Fibroblast of lung (primary cell): Measurements from ENCODE around the gene RPL18A. TPM values are rescaled to one million over a fixed set of nuclear protein-coding genes. Genes with fewer than 3 reads are reported as not detected.
A peak's percentile ranks its signal among the peaks of the same experiment; 100 is the strongest.

Experiments
- DNase-seq, 2 donors: peaks; one replicate each; pipeline versions ENCODE4 v3.0.0 to v3.0.0-alpha.2; 2010; ENCODE audit warnings: low read depth in 2 of 2
- H2AFZ ChIP-seq: 2 replicates; pipeline ENCODE4 v1.5.1; 2012; ENCODE audit warnings: low read length, control low read depth, inconsistent platforms
- H3K27ac ChIP-seq: 2 replicates; pipeline ENCODE4 v1.5.1; 2011; ENCODE audit warnings: low read length, control low read depth; ENCODE audit not compliant: insufficient read depth
- H3K27me3 ChIP-seq: 2 replicates; pipeline ENCODE4 v1.5.1; 2011; ENCODE audit warnings: mild to moderate bottlenecking, low read length; ENCODE audit not compliant: control insufficient read depth, insufficient read depth
- H3K36me3 ChIP-seq: 2 replicates; pipeline ENCODE4 v1.5.1; 2011; ENCODE audit warnings: low read length; ENCODE audit not compliant: control insufficient read depth, insufficient read depth
- H3K4me1 ChIP-seq: 2 replicates; pipeline ENCODE4 v1.5.1; 2011; ENCODE audit warnings: low read length; ENCODE audit not compliant: control insufficient read depth, insufficient read depth; ENCODE audit errors: extremely low read depth
- H3K4me2 ChIP-seq: 2 replicates; pipeline ENCODE4 v1.5.1; 2011; ENCODE audit warnings: low read length, control low read depth; ENCODE audit not compliant: insufficient read depth; ENCODE audit errors: extremely low read depth
- H3K4me3 ChIP-seq, 4 experiments: fragments of 200-600 bp in 1 of 4; sonication (generic) in 1 of 4; replicated peaks in 1 of 4; 2 replicates each; pipeline ENCODE4 v1.5.1; 2011 to 2016; ENCODE audit warnings: low read length in 4 of 4, low read depth in 3 of 4, mild to moderate bottlenecking in 3 of 4, control low read depth in 2 of 4, inconsistent platforms in 1 of 4, mixed read lengths in 1 of 4; ENCODE audit not compliant: insufficient read depth in 1 of 4; ENCODE audit errors: control extremely low read depth in 1 of 4
- H3K79me2 ChIP-seq: 2 replicates; pipeline ENCODE4 v1.5.1; 2012; ENCODE audit warnings: mild to moderate bottlenecking, low read length, inconsistent platforms; ENCODE audit not compliant: control insufficient read depth, insufficient read depth
- H3K9ac ChIP-seq: 2 replicates; pipeline ENCODE4 v1.5.1; 2011; ENCODE audit warnings: mild to moderate bottlenecking, low read length, control low read depth; ENCODE audit not compliant: insufficient read depth
- H3K9me3 ChIP-seq: 2 replicates; pipeline ENCODE4 v1.5.1; 2012; ENCODE audit warnings: low read depth, low read length; ENCODE audit not compliant: control insufficient read depth, insufficient read depth
- H4K20me1 ChIP-seq: 2 replicates; pipeline ENCODE4 v1.5.1; 2011; ENCODE audit warnings: low read length; ENCODE audit not compliant: control insufficient read depth, insufficient read depth; ENCODE audit errors: extremely low read depth
- EZH2 ChIP-seq: IDR thresholded peaks from 2 replicates; pipeline ENCODE4 v1.5.1; 2012; ENCODE audit warnings: low read length, control low read depth, mild to moderate bottlenecking; ENCODE audit errors: missing control alignments
- polyA plus RNA-seq, 2 donors: library from polyadenylated mRNA; depleted of rRNA in 1 of 2; stranded (reverse) in 1 of 2; unstranded in 1 of 2; fragments of >200 nt; gene quantifications; 2 replicates each; pipeline ENCODE4 v1.2.1, GENCODE V29; 2011 to 2012; ENCODE audit warnings: missing spikeins in 1 of 2
- total RNA-seq: library from RNA; depleted of rRNA; stranded (reverse); fragments of >200 nt; gene quantifications from 2 replicates; pipeline ENCODE4 v1.2.1, GENCODE V29; 2014
- TF ChIP-seq, protein P1 (sequence below), 2 donors: IDR thresholded peaks in 1 of 2; conservative IDR thresholded peaks in 1 of 2; 1 replicate in 1 of 2; 2 replicates in 1 of 2; pipeline ENCODE4 v1.5.1; 2011 to 2012; ENCODE audit warnings: low read length in 2 of 2, control low read depth in 1 of 2, inconsistent platforms in 1 of 2, low read depth in 1 of 2, mild to moderate bottlenecking in 1 of 2

Gene RPL18A
- total and polyA plus RNA-seq, 2 donors (not counting 1 experiment from before 2014, with no cell fraction given): 891 to 1,148 TPM

DNA sequence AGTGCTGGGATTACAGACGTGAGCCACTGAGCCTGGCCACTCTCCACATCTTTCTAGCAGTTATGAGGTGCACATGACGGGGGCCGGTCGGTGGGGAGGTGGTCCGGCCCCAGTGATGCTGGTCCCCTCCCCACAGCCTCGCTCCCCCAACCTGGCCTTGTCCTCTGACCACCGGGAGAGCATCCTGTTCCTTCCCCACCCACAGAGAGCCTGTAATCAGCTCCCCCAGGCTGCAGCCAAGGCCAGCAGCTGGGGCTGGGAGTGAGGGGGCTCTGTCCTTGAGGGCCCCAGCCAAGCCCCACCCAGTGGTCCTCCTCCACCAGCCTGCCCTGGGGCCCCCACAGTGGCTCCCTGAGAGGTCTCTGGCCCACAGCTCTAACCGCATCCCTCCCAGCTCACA, 35.4 kb upstream of the RPL18A start:
- no peaks in the 10 kb centered on the region for H4K20me1 ChIP-seq
- H3K79me2 ChIP-seq: no peaks in the 10 kb centered on the region
- no peak overlapping the region for H3K9ac ChIP-seq
- no peak for DNase-seq
- H3K4me2 ChIP-seq: no peak overlapping the region
- no peak overlapping the region for H3K27ac ChIP-seq
- no peaks in the 10 kb centered on the region for H3K9me3 ChIP-seq
- peaks cover 4% of the 10 kb centered on the region for H3K27me3 ChIP-seq
- H3K4me3 ChIP-seq: no peak overlapping the region
- no peaks in the 10 kb centered on the region for H3K4me1 ChIP-seq
- TF ChIP-seq, protein P1, sequence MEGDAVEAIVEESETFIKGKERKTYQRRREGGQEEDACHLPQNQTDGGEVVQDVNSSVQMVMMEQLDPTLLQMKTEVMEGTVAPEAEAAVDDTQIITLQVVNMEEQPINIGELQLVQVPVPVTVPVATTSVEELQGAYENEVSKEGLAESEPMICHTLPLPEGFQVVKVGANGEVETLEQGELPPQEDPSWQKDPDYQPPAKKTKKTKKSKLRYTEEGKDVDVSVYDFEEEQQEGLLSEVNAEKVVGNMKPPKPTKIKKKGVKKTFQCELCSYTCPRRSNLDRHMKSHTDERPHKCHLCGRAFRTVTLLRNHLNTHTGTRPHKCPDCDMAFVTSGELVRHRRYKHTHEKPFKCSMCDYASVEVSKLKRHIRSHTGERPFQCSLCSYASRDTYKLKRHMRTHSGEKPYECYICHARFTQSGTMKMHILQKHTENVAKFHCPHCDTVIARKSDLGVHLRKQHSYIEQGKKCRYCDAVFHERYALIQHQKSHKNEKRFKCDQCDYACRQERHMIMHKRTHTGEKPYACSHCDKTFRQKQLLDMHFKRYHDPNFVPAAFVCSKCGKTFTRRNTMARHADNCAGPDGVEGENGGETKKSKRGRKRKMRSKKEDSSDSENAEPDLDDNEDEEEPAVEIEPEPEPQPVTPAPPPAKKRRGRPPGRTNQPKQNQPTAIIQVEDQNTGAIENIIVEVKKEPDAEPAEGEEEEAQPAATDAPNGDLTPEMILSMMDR (conservative IDR thresholded peaks at IDR 0.05 in 1 of 2, IDR thresholded peaks at IDR 0.05 in 1 of 2; ENCODE audit: low read depth in 1 of 2, low read length in 2 of 2): no peak
- no peak for TF ChIP-seq EZH2
- no peak overlapping the region for H2AFZ ChIP-seq
- no peaks in the 10 kb centered on the region for H3K36me3 ChIP-seq

DNA sequence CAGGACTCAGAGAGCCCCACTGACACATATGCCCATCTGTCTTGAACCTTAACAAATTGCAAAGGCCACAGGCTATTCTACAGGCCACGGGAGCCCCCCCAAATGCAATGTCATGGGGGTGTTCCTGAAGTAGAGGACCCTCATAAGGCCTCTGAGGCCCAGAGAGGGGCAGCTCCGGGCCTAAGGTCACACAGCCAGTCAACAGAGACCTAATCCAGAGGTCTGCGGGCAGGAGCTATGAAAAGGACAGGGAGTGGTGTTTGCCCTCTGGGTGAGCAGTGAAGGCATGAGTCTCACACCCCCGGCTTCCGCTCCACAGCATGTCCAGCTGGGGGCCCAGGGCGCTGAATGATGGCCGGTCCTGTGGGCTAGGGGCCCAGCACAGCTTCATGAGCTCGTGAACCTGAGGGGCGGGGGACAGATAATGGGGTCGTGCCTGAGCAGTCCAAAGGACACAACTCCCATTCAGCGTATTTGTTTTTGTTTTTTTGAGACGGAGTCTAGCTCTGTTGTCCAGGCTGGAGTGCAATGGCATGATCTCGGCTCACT, 33.1 kb upstream of the RPL18A start:
- no peaks in the 10 kb centered on the region for H3K9me3 ChIP-seq
- H3K79me2 ChIP-seq: no peaks in the 10 kb centered on the region
- no peak overlapping the region for H2AFZ ChIP-seq
- peaks cover 6% of the 10 kb centered on the region for H3K27me3 ChIP-seq
- H3K36me3 ChIP-seq: no peaks in the 10 kb centered on the region
- H4K20me1 ChIP-seq: no peaks in the 10 kb centered on the region
- TF ChIP-seq, protein P1 (conservative IDR thresholded peaks at IDR 0.05 in 1 of 2, IDR thresholded peaks at IDR 0.05 in 1 of 2; ENCODE audit: low read depth in 1 of 2, low read length in 2 of 2): no peak
- no peak for TF ChIP-seq EZH2
- no peaks in the 10 kb centered on the region for H3K4me1 ChIP-seq
- no peak for DNase-seq
- H3K4me3 ChIP-seq: no peak overlapping the region
- no peak overlapping the region for H3K4me2 ChIP-seq
- H3K9ac ChIP-seq: no peak overlapping the region
- H3K27ac ChIP-seq: no peak overlapping the region

GRCh38 chr19:17829855-17830566, 29.7 kb upstream of the RPL18A start:
- Histone ChIP-seq H3K27me3 (peaks cover 8% of the 10 kb centered on the region), H4K20me1 (no peaks in the 10 kb centered on the region), H3K4me3 (peak overlapping the region in 1 of 4 experiments; percentile 31), H3K4me2 (no peak overlapping the region), H3K27ac (no peak overlapping the region), H3K4me1 (no peaks in the 10 kb centered on the region), H2AFZ (no peak overlapping the region), H3K79me2 (no peaks in the 10 kb centered on the region), H3K36me3 (no peaks in the 10 kb centered on the region), H3K9me3 (no peaks in the 10 kb centered on the region), H3K9ac (no peak overlapping the region)
- TF ChIP-seq EZH2: no peak
- TF ChIP-seq, protein P1 (conservative IDR thresholded peaks at IDR 0.05 in 1 of 2, IDR thresholded peaks at IDR 0.05 in 1 of 2; ENCODE audit: low read depth in 1 of 2, low read length in 2 of 2): no peak
- DNase-seq: peak; percentile 21 to 53
